Smooth muscle cell (in vitro differentiated cells): Measurements from ENCODE around the gene SARNP. TPM values are rescaled to one million over a fixed set of nuclear protein-coding genes. Genes with fewer than 3 reads are reported as not detected.
A peak's percentile ranks its signal among the peaks of the same experiment; 100 is the strongest.

ENCODE experiments used
- DNase-seq: peaks from one replicate; lab custom pipeline; 2025; ENCODE audit not compliant: unreplicated experiment; lab: John Stamatoyannopoulos, UW
- H2AFZ ChIP-seq: fragments of 200-600 bp; sonication (generic); 2 replicates; pipeline ENCODE4 v1.6.0; 2016; ENCODE audit warnings: antibody characterized with exemption, low read depth, mild to moderate bottlenecking
- H3F3A ChIP-seq: fragments of 200-600 bp; sonication (generic); 2 replicates; pipeline ENCODE4 v1.6.0; 2017; ENCODE audit warnings: antibody characterized with exemption, low read depth
- H3K27ac ChIP-seq: fragments of 200-600 bp; sonication (generic); 2 replicates; pipeline ENCODE4 v1.5.1; 2016; ENCODE audit warnings: low read depth, mild to moderate bottlenecking
- H3K27me3 ChIP-seq: fragments of 200-600 bp; sonication (generic); 2 replicates; pipeline ENCODE4 v1.6.1; 2016; ENCODE audit warnings: low read depth, mild to moderate bottlenecking
- H3K36me3 ChIP-seq: fragments of 200-600 bp; sonication (generic); 2 replicates; pipeline ENCODE4 v1.5.1; 2016; ENCODE audit warnings: low read depth
- H3K4me1 ChIP-seq: fragments of 200-600 bp; sonication (generic); 2 replicates; pipeline ENCODE4 v1.5.1; 2016; ENCODE audit warnings: low read depth
- H3K4me2 ChIP-seq: fragments of 200-600 bp; sonication (generic); 2 replicates; pipeline ENCODE4 v1.6.0; 2016; ENCODE audit warnings: mild to moderate bottlenecking
- H3K4me3 ChIP-seq: fragments of 200-600 bp; sonication (generic); 2 replicates; pipeline ENCODE4 v1.5.1; 2016; ENCODE audit warnings: mild to moderate bottlenecking
- H3K79me2 ChIP-seq: fragments of 200-600 bp; sonication (generic); 2 replicates; pipeline ENCODE4 v1.6.0; 2016; ENCODE audit warnings: low read depth, mild to moderate bottlenecking
- H3K9ac ChIP-seq: fragments of 200-600 bp; sonication (generic); 2 replicates; pipeline ENCODE4 v1.6.0; 2016; ENCODE audit warnings: low read depth
- H3K9me3 ChIP-seq: fragments of 200-600 bp; sonication (generic); replicated peaks from 2 replicates; pipeline ENCODE4 v1.5.1; 2016; ENCODE audit warnings: low read depth
- H4K20me1 ChIP-seq: fragments of 200-600 bp; sonication (generic); 2 replicates; pipeline ENCODE4 v1.6.0; 2016; ENCODE audit warnings: low read depth
- WGBS: methylation state at CpG from one replicate; pipeline ENCODE4 v1.1.7; 2016; ENCODE audit warnings: low lambda C conversion rate; 5-methylcytosine and 5-hydroxymethylcytosine counted together
- polyA plus RNA-seq: library from polyadenylated mRNA; unstranded; fragments of >200 nt; fragmentation: Nextera tagmentation; extraction: Ambion mirVana; gene quantifications from 2 replicates; pipeline ENCODE4 v1.2.1, GENCODE V29; 2016
- total RNA-seq: library from RNA; depleted of rRNA; stranded (reverse); fragments of >200 nt; gene quantifications from 2 replicates; pipeline ENCODE4 v1.2.3, GENCODE V29; 2014
- TF ChIP-seq, protein P1 (sequence below): fragments of 200-600 bp; sonication (generic); IDR thresholded peaks from 2 replicates; pipeline ENCODE4 v1.5.1; 2017; ENCODE audit warnings: borderline replicate concordance, mild to moderate bottlenecking, antibody characterized with exemption; ENCODE audit not compliant: insufficient read depth, poor library complexity, severe bottlenecking

SARNP gene
- total and polyA plus RNA-seq, 2 experiments from 2014 or later: 128 to 169 TPM

DNA sequence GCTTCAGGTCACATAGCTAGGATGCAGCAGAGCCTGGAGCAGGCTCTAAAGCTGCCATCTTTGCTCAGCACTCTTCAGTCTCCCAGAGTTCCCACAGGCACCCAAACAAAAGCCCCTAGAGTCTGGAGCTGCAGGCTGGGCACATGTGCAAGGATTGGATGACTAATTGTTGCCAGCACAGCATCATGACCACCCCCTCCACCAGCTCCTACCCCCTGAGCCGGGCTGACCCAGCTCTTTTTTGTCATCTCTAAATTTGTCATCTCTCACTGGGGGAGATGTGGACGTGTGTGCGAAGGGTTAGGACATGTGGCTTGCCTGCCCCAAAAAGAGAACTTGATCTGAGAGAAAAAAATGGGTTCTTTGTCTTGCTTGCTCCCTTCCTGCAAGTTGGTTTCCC is 29.5 kb upstream of the SARNP start:
- WGBS: 35% methylated on average over 3 of the region's 3 CpGs
- peaks cover 30% of the 10 kb centered on the region for H3K4me1 ChIP-seq
- DNase-seq: peak; percentile 15
- H3K9ac ChIP-seq: peak overlapping the region; percentile 97
- H3F3A ChIP-seq: peaks cover 4% of the 10 kb centered on the region
- TF ChIP-seq, protein P1, sequence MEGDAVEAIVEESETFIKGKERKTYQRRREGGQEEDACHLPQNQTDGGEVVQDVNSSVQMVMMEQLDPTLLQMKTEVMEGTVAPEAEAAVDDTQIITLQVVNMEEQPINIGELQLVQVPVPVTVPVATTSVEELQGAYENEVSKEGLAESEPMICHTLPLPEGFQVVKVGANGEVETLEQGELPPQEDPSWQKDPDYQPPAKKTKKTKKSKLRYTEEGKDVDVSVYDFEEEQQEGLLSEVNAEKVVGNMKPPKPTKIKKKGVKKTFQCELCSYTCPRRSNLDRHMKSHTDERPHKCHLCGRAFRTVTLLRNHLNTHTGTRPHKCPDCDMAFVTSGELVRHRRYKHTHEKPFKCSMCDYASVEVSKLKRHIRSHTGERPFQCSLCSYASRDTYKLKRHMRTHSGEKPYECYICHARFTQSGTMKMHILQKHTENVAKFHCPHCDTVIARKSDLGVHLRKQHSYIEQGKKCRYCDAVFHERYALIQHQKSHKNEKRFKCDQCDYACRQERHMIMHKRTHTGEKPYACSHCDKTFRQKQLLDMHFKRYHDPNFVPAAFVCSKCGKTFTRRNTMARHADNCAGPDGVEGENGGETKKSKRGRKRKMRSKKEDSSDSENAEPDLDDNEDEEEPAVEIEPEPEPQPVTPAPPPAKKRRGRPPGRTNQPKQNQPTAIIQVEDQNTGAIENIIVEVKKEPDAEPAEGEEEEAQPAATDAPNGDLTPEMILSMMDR: no peak
- no peaks in the 10 kb centered on the region for H4K20me1 ChIP-seq
- H3K27me3 ChIP-seq: no peaks in the 10 kb centered on the region
- peak overlapping the region; percentile 68 for H3K4me2 ChIP-seq
- peak overlapping the region; percentile 100 for H3K27ac ChIP-seq
- H3K36me3 ChIP-seq: no peaks in the 10 kb centered on the region
- peaks cover 4% of the 10 kb centered on the region for H3K79me2 ChIP-seq
- H2AFZ ChIP-seq: no peak overlapping the region
- no peaks in the 10 kb centered on the region for H3K9me3 ChIP-seq
- no peak overlapping the region for H3K4me3 ChIP-seq

GRCh38 chr12:55845785-55846496 is 28.4 kb upstream of the SARNP start:
- Histone ChIP-seq H3K4me2 (no peak overlapping the region), H3F3A (peaks cover 4% of the 10 kb centered on the region), H4K20me1 (no peaks in the 10 kb centered on the region), H2AFZ (peak overlapping the region; percentile 83), H3K27me3 (no peaks in the 10 kb centered on the region), H3K79me2 (peaks cover 8% of the 10 kb centered on the region), H3K27ac (peak overlapping the region; percentile 100), H3K4me1 (peaks cover 31% of the 10 kb centered on the region), H3K4me3 (no peak overlapping the region), H3K36me3 (no peaks in the 10 kb centered on the region), H3K9ac (peak overlapping the region; percentile 97), H3K9me3 (no peaks in the 10 kb centered on the region)
- DNase-seq: no peak
- TF ChIP-seq, protein P1: no peak
- WGBS: 86% methylated on average over 7 of the region's 7 CpGs

- peak overlapping the region; percentile 100 for H3K27ac ChIP-seq
- H3K4me2 ChIP-seq: no peak overlapping the region
- WGBS: 86% methylated on average over 5 of the region's 5 CpGs
- peaks cover 25% of the 10 kb centered on the region for H3K4me1 ChIP-seq
- H3K4me3 ChIP-seq: no peak overlapping the region
- no peak for DNase-seq
- H3K9ac ChIP-seq: no peak overlapping the region
- H4K20me1 ChIP-seq: no peaks in the 10 kb centered on the region
- no peaks in the 10 kb centered on the region for H3K27me3 ChIP-seq
- peaks cover 8% of the 10 kb centered on the region for H3K79me2 ChIP-seq
- peak overlapping the region; percentile 83 for H2AFZ ChIP-seq
- TF ChIP-seq, protein P1: no peak
- H3K9me3 ChIP-seq: no peaks in the 10 kb centered on the region
- H3K36me3 ChIP-seq: no peaks in the 10 kb centered on the region
- H3F3A ChIP-seq: peaks cover 4% of the 10 kb centered on the region
Observed at GRCh38 chr12:55845361-55845760, 27.8 kb upstream of the SARNP start.

DNA sequence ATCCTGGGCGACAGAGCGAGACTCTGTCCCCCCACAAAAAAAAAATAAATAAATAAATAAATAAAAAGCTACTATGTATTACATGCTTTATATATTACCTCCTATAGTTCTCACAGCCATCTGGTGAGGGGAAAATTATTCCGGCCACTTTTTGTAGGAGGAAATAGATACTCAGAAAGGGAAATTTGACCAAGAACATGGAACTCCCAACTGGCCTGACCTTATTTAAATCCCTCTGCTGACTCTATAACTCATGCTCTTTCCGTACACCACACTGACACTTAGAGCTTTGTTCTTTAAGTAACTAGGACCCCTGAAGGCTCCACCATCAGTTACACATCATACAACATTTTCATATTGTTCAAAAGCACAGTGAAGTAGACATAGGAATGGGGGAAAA is 27.4 kb upstream of the SARNP start:
- peaks cover 21% of the 10 kb centered on the region for H3K4me1 ChIP-seq
- peak overlapping the region; percentile 83 for H2AFZ ChIP-seq
- H3K79me2 ChIP-seq: peaks cover 8% of the 10 kb centered on the region
- peak overlapping the region; percentile 100 for H3K27ac ChIP-seq
- no peak overlapping the region for H3K4me2 ChIP-seq
- peaks cover 4% of the 10 kb centered on the region for H3F3A ChIP-seq
- DNase-seq: no peak
- no peaks in the 10 kb centered on the region for H3K36me3 ChIP-seq
- H3K9ac ChIP-seq: no peak overlapping the region
- H4K20me1 ChIP-seq: no peaks in the 10 kb centered on the region
- WGBS: 97% methylated on average over 4 of the region's 4 CpGs
- H3K27me3 ChIP-seq: no peaks in the 10 kb centered on the region
- TF ChIP-seq, protein P1: no peak
- no peaks in the 10 kb centered on the region for H3K9me3 ChIP-seq
- H3K4me3 ChIP-seq: no peak overlapping the region
